Fibroblast of skin of scalp (primary cell): ENCODE results near the gene KMO. TPM values are rescaled to one million over a fixed set of nuclear protein-coding genes. Genes with fewer than 3 reads are reported as not detected.

Experiments used
- DNase-seq: peaks from one replicate; pipeline ENCODE4 v3.0.0-alpha.2; 2013
- polyA plus RNA-seq, 2 experiments: library from polyadenylated mRNA; unstranded; fragments of 120-200 nt; gene quantifications; one replicate each; pipeline ENCODE4 v1.2.1, GENCODE V29; 2013; ENCODE audit not compliant: insufficient read length in 2 of 2

KMO gene
- 0.04 TPM for polyA plus RNA-seq (2013, experiment 1 of 2; ENCODE audit: insufficient read length)
- not detected for polyA plus RNA-seq (2013, experiment 2 of 2; ENCODE audit: insufficient read length)

DNA sequence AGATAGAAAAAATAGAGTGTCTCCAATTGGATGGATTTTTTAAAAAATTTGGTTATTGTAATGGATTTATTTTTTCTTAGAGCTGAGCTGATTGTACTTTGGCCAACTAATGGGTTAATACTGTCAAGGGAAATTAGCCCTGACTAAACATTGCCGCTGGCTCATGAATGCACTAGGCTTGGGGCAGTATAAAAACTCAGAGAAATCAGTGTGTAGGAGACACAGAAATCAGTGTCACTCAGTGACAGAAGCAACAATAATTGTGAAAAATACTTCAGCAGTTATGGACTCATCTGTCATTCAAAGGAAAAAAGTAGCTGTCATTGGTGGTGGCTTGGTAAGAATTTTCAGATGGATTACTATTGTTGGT, at the start of gene KMO:
KMO (plus strand) TSS at position 217 of the 370 bp plus-strand sequence; CDS start at position 284, 67 bp downstream.
- DNase-seq: peak; percentile 1

DNA sequence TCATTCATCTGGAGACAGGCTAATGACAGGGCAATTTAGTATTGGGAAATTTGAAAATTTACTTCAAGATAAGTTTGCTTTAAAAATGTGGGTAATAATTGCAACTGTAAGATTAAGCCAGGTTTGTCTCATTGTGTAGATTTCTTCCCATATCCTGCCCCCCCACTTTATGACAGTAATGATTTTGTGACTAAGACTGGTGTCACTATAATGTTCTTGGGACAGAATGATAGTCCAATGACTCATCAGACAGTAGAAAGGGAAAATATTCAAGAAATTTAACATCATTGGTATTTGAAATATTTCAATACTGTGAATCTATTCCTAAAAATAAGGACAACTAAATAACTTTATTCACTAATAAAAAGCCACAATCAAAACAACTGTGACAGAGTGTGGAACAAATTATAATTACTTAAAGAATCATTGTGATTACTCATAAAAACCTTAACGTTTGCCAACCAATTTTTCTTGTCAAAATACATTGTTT, 49.4 kb upstream of the KMO start:
- peak; percentile 90 for DNase-seq

DNA sequence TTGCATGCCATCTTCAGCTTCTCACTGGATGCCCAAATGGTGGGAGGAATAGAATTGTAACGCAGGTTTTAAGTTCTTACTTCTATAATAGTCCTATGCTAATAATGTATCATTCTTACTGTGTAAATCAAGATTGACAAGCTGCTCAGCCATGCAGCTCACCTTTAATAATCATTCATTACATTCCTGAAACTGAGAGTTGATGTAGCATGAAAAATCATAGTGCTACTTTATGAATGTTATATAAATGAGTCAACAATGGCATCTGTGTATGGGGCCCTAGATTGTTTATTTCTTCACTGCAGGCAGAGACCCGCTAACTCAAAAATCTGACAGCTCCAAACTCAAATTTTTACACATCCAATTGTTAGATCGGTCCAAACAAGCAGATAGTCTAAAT, 47.0 kb upstream of the KMO start:
- DNase-seq: no peak

DNA sequence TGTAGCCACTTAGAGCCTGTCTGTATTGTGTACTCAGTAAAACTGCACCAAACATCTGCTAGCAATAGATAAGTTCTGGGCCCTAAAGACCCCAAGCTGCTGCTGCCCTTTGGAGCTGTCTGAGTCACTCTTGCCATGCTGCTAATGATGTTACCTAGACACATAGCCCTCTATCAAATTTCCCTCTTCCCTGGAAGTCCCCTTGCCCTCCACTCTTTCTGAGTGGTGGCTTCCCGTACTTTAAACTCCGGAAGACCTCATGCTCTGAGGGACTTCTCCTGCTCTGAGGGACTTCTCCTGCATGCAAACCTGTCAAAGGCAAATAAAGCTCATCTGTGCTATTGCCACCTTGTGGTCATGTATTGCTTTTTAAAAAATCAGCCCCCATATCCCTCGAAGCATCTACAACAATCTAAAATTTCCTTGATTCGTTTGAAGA, 46.6 kb upstream of the KMO start:
- peak; percentile 27 for DNase-seq

DNA sequence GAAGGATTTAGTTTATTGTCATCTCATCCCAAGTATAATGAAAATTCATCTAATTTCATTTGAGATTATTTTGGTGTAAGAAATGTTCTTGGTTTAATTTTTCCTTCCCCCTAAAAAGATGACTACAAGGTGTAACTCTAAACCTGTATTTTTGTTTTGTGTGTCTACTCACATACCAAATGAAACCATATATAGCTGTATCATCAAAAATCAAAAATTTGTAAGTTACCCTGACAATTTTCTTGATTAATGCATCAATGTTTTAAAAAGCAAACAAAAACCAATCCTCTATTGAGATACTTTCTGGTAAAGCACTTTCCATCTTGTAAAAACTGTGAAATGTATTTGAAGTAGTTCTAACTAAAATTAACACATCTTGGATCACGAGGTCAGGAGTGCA, 43.4 kb upstream of the KMO start:
- no peak for DNase-seq

DNA sequence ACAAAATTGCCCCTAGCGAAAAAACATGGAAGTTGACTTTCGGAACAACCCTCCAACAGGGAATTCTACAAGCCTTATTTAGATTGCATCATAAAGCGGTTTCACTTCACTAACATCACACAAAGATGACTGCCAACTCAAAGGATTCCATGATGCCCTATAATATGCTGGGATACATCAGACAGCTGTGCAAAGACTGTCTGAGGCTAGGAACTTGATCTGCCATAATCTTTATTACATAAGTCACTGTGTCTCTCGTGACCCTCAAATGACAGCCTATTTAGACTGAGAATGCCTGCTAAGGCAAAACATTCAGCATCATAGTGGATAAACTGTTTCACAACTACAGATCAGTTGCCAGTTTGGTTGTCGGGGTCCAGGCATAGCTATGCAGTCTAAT, 36.4 kb upstream of the KMO start:
- no peak for DNase-seq

DNA sequence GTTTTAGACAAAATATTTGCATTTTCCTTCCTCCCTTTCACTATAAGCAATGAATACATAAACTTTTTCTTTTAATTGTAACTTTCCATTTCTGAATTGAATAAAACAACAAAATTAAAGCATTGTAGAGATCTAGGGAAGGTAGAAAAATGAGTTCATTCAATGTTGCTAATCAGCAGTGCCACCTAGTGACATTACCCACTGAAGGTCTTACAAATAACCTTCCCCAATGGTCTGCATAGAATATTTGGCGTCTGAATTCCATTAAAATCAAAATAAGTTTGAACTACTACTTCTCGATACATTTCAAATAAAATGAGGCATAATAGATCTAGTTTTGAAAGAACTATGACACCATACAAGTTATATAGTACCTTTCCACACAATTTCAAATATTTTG, 32.3 kb upstream of the KMO start:
- DNase-seq: peak; percentile 55

DNA sequence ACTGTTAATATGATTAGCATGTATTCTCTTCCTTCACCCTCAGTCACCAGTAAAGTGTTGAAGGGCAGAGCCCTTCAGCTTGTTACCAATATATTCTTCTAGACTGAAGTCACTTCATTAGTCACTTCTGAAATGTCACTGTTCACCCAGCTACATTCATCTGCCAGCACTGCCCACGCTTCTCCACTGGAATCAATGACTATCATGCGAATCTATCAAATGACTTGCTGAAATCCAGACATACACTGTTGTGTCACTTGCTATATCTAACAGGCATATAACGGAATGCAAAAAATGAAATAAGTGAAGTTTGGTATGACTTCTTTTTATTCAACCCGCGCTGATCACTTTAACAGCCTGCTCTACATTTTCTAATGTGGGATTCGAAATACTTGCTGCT, 28.7 kb upstream of the KMO start:
- no peak for DNase-seq

DNA sequence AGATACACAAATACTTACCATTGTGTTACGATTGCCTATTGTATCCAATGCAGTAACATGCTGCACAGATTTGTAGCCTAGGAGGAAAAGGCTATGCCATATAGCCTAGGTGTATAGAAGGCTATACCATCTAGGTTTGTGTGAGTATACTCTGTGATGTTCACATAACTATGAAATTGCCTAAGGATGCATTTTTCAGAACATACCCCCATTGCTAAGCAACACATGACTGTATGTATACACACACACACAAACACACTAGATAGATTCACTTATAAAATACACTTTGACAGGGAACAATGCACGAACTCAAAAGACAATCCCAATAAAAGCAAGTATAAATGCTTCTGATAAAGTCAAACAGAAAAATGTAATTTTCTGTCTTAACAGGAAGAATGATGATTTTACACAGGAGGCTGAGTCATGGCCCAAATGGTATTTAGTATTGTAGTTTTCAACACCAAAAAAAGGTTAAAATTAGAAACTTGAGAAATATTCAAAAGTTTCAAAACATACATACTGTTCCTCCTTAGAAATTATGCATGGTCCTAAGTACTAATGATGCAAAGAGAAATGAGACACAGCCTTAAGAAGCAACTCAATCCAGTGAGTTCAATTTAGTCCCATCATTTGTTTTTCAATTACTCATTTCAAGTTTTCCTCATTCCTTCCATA, 24.9 kb upstream of the KMO start:
- no peak for DNase-seq

DNA sequence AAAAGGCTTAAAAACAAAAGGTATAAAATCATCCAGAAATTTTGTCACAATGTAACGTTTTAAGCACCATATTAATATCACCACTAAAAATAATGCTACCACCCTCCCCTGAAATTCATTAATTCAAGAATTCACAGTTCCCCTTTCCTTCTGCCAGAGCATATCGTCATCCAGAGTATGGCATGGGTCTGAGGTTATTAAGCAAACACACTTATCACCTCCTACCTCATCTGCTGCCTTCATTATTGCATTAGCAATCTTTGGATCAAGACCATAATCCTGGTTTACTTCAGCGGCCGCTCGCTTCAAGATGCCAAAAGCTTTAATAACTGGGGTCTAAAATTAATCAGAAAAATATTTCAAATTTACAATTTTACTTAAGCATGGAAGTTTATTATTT, 18.8 kb upstream of the KMO start:
- DNase-seq: no peak

DNA sequence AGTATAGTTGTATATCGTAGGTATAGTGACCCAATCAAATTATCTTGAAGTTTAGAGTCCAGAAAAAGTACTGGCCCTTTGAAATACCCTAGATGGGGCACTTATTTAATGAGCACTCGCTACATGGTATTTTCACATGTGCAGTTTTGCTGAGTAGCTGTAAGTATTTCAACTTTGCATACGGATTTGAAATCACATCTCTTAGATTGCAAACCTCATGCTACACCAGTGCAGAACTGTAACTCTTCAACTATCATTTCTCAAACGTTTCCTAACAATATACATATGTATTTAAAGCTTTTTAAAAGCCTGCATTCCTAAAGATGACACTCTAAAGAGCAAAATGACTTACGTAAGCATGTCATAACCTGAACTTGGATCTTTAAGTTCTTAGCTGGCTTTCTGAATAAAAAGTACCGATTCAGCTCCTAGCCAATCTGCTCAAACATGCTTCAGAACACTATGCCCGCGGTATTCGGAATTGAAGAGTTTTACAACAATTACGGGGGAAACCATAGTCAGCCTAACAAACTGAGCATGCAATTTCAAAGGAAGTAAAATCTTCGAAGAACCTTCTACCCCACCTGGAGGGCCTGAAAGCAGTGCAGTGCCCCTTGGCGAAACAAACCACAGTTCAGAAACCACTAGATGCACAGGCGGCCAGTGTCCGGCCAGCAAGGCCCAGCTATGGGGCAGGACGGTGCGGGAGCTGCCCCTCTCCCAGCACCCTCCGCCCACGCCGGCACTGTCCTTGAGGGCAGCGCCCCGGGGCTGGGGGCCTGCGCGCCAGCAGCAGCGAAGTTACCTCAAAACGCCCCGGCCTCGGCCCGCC, 13.5 kb upstream of the KMO start:
- no peak for DNase-seq

DNA sequence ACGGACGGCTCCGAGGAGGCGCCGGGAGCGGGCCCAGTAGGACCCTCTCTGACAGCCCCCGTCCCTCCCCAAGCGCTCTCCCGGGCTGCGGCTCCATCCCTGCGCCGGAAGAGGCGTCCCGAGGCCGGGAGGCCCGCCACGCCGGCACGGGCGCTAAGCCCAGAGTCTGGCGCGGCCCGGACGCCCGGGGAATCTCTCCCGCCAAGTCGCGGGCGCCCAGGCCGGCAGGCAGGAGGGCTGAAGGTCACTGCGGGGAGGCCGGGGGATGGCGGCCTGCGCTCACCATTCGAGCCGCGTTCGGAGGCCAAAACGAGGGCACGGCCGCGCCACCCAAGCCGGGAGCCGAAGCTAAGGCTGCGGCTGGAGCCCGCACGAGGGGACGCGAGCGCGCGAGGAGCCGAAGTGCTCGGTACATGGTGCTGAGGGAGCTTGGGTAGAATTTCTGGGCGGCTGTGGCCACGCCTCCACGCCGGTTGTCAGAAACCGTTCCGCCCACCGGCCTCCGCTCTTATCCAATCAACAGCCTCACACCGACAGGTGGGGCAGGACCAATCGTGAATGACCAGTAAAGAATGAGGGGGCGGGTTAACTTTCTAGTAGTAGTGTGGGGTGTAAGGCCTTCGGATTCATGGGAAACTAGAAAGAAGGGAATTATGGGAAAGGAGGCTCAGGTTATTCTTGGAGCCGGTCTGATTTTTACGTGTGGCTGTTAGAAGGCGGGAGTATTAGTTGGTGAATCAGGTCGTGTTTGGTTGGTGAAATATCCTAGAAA, 12.7 kb upstream of the KMO start, which contains the start of gene FH:
FH (minus strand) TSS at position 448 of the 772 bp plus-strand sequence; CDS start at position 415, 33 bp downstream.
- DNase-seq: peak; percentile 98

DNA sequence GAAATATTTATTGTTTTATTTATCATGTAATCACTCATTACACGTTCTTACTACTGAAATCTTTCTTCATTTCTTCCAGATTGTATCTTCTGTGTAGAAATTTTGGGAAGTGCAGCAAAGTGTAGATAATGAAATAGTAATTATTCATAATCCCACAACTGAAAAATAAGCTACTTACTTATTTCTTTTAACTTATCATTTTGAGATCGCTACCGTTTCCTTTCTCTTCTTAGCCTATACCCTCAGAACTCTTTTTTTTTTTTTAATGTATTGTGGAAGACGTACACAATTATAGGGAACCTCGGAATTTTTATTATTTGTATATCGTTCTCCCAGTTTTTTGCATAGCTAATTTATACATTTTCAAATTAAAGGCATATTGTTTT, 12.1 kb upstream of the KMO start:
- DNase-seq: no peak

DNA sequence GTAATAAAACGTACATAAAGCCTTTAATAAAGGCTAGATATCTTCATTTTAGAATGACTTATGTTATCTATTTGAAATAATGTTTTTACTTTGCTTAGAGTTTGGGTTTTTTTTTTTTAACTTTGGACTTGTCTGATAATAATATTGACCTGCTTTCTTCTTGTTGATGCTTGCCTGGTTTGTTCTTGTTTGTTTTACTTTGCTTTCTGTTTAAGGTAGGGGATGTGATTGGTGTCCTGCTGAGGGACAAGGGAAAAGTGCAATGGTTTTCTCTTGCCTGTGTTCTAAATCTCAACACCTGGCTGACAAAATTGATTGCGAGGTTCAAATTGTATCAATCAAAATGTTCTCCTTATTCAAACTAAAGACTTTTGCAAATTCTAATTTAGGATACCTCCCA, 10.5 kb upstream of the KMO start:
- no peak for DNase-seq

DNA sequence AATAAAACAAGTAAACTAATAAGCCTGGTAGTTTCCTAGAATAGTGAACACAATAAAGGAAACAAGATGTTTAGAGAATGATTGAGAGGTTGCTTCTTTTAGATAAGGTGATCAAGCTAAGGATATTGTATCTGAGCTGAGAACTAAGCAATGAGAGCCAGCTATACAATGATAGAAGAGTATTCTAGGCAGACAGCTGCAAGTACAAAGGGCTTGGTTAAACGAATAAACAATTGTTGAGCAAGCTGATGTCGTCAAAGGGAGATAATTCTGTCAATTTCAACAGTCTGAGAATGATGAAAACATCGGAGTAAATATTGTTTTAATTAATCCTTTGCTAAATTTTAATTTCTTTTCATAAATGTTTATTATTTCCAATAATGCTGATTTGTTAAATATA, 7.2 kb upstream of the KMO start:
- DNase-seq: no peak

DNA sequence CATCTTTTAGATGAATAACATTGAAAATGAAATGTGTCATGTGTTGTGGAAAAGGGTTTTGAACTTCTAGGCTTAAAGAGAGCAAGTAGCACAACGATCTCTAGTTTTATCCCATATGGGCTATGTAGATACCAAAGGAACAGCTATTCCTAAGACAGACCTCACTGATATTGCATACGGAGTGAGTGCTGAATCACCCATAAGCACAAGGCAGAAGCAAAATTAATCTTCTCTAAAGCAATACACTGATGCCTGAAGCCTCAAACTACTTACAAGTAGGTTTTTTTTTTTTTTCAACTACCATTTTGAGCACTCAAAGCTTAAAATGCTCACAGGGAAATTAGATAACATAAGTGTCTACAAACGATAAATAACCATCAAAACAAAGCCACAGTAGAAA, 5.0 kb upstream of the KMO start:
- DNase-seq: no peak

DNA sequence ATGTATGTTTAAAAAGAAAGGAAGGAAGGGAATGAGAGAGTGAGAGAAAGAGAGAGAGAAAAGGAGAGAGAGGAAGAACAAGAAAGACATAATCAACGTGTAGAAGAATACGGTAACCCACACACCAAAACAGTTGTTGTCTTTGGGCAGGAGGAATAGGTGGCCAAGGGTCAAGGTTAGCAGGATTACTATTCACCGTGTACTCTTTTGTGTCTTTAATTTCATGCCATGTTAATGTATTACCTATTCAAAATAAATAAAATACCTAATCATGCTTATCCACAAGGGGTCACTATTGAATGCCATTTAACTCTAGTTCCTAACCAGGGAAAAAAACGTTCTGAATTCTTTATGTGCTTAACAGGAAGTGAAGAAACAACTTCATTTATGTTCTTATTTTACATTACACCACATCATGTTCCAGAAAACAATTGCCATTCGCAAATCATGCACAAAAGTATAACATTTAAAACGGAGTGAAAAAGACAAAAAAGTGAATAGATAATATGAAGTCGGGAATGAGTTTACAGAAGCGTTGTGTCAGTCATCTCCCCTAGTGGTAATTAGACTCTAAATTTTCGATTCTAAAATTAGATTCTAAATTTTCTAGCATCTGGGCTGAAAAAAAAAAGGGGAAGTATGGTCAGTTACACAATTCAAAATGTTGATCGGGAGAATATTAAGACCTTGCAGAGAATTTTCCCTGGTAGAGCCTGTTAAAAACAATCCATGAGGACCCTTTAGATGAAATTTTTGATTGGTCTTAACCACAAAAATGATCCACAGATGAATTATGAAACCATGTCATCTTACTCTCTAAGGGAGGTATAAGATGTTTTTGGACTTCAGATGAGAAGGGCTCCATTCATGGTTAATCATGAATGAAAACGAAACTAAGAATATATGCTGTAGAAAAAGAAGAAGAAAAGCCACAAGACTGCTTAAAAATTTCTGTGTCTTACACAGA, 700 bp upstream of the KMO start:
- DNase-seq: peak; percentile 69

DNA sequence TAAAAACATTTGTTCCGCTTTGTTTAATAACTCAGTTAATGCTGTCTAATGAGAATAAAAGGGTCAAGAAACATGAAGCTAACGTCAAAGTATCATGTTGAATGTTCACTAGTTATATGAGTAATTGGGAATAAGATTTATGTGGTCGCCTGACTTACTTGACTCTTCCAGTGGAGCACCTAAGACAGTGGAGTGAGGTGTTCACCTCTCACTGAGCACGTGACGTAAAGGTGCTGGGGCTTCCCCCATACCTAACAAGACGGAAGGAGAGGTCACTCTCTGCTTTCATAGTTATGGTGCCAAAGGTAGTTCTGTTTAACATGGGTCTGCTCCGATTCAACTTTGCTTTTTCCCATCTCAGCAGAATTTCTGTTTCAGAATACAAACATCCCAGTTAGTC, 686 bp downstream of the KMO start:
- no peak for DNase-seq

DNA sequence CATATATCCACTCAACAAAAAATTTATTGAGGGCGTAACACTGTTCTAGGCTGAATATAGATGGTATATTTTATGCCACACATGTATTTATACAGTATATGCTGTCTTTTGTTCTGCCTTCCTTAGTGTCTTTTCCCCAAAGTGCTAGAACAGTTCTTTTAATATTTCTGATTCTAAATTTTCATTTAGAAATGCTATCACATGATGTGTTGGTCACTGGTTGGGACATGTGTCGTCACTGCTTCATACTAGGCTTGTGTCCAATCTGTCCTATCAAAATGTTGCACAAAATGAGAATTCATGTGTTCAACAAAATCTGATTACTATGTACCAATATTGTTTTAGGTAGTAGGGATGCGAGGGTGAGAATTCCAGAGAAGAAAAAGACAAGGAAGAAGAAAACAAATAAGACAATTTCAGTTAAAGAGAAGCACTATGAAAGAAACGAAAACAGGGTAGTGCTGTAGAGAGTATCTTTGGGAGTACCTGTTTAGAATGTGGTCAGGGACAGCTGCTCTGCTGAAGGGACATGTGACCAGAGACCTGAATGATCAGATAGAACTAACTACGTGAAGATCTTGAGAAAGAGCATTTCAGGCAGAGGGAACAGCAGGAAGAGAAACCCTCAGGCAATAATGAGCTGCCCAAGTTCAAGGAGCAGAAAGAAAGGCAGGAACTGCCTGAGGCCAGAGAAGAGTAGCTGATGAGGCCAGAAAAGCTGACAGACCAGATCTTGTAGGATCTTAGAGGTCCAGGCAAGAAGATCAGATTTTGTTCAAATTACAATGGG, 1.3 kb downstream of the KMO start:
- no peak for DNase-seq

DNA sequence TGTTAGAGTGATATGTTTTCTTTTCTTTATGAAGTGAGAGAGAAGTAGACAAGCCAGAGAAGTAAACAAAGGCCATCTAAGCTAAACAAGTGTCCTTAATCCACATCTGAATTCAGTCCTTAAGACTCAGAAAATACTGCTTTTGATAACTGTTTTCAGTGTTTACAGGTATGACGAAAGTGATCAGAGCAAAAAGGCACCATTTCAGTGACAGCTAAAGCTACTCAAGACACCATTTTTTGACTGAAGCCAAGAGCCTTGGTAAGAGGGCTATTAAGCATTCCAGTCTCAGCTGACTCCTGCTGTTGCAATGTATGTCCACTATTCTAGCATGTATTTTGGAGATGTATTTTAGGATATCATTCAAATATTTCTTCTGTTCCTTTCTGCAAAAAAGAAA, 4.1 kb downstream of the KMO start:
- DNase-seq: no peak

DNA sequence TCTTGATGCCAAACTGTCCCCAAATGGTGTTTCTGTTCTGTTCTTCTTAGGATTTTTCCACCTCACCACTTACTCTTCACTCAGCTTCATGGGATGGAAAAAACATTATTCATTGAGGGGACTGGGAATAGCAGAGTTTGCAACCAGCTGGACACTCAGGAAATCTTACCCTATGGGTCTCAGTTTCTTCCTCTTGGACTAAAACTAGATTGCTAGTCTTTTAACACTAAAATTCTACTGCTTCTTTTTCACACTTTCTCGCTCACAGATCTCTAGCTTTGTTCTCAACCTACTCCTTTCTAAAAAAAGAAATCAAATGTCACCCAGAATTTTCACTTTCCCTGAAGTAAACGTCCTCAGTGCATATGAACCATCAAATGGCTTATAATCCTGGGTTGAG, 4.8 kb downstream of the KMO start:
- DNase-seq: no peak
